Karpas-422 (cell line): Measurements from ENCODE around the gene SMIM41. TPM values are rescaled to one million over a fixed set of nuclear protein-coding genes. Genes with fewer than 3 reads are reported as not detected.

Experiments used
- DNase-seq: peaks from one replicate; pipeline ENCODE4 v3.0.0-alpha.2; 2015
- H2AFZ ChIP-seq: fragments of 200-600 bp; sonication (generic); 2 replicates; pipeline ENCODE4 v1.6.1; 2014; ENCODE audit warnings: antibody characterized with exemption, low read length, mixed read lengths
- H3K27ac ChIP-seq: fragments of 200-600 bp; sonication (generic); 2 replicates; pipeline ENCODE4 v1.5.1; 2014; ENCODE audit warnings: mild to moderate bottlenecking, low read length, moderate library complexity
- H3K27me3 ChIP-seq: fragments of 200-600 bp; sonication (generic); 2 replicates; pipeline ENCODE4 v1.6.1; 2014; ENCODE audit warnings: low read length, mixed read lengths
- H3K36me3 ChIP-seq: fragments of 200-600 bp; sonication (generic); 2 replicates; pipeline ENCODE4 v1.6.1; 2014; ENCODE audit warnings: low read length, mixed read lengths; ENCODE audit not compliant: insufficient read depth
- H3K4me1 ChIP-seq: fragments of 200-600 bp; sonication (generic); 2 replicates; pipeline ENCODE4 v1.6.1; 2014; ENCODE audit warnings: mild to moderate bottlenecking, low read length, mixed read lengths
- H3K4me2 ChIP-seq: fragments of 200-600 bp; sonication (generic); 2 replicates; pipeline ENCODE4 v1.6.1; 2014; ENCODE audit warnings: low read length, low read depth, mild to moderate bottlenecking; ENCODE audit not compliant: poor library complexity, severe bottlenecking
- H3K4me3 ChIP-seq: fragments of 200-600 bp; sonication (generic); 2 replicates; pipeline ENCODE4 v1.5.1; 2014; ENCODE audit warnings: mild to moderate bottlenecking, antibody characterized with exemption, low read length, mixed read lengths
- H3K79me2 ChIP-seq: fragments of 200-600 bp; sonication (generic); 2 replicates; pipeline ENCODE4 v1.6.1; 2014; ENCODE audit warnings: mild to moderate bottlenecking, low read length, mixed read lengths
- H3K9ac ChIP-seq: fragments of 200-600 bp; sonication (generic); 2 replicates; pipeline ENCODE4 v1.6.0; 2014; ENCODE audit warnings: low read length
- H3K9me2 ChIP-seq: fragments of 200-600 bp; sonication (generic), shearing (Covaris generic); replicated peaks from 2 replicates; pipeline ENCODE4 v1.6.0; 2014; ENCODE audit warnings: mild to moderate bottlenecking, low read length, moderate library complexity; ENCODE audit not compliant: insufficient read depth
- H3K9me3 ChIP-seq: fragments of 300-700, 200-600 bp; sonication (generic); 2 replicates; pipeline ENCODE4 v1.6.1; 2014; ENCODE audit warnings: low read length, mixed read lengths
- H4K20me1 ChIP-seq: fragments of 200-600 bp; sonication (generic); 2 replicates; pipeline ENCODE4 v1.6.1; 2014; ENCODE audit warnings: mild to moderate bottlenecking, antibody characterized with exemption, low read length, low read depth; ENCODE audit not compliant: insufficient read depth
- total RNA-seq: library from RNA; depleted of rRNA; stranded (reverse); fragments of >200 nt; shearing (Covaris generic); gene quantifications from 2 replicates; pipeline ENCODE4 v1.2.3, GENCODE V29; 2014; ENCODE audit warnings: low replicate concordance

Gene SMIM41
- total RNA-seq, 1 experiment from 2014 or later = 0.75 TPM

GRCh38 chr12:52125476-52125900, 46.0 kb downstream of the SMIM41 start:
- Histone ChIP-seq H2AFZ (no peak overlapping the region), H3K9me2 (no peaks in the 10 kb centered on the region), H3K4me2 (no peak overlapping the region), H3K9me3 (no peaks in the 10 kb centered on the region), H3K36me3 (no peaks in the 10 kb centered on the region), H4K20me1 (no peaks in the 10 kb centered on the region), H3K4me3 (no peak overlapping the region), H3K27ac (no peak overlapping the region), H3K27me3 (no peaks in the 10 kb centered on the region), H3K9ac (no peak overlapping the region), H3K79me2 (no peaks in the 10 kb centered on the region), H3K4me1 (peaks cover 39% of the 10 kb centered on the region)
- DNase-seq = peak; percentile 34

DNA sequence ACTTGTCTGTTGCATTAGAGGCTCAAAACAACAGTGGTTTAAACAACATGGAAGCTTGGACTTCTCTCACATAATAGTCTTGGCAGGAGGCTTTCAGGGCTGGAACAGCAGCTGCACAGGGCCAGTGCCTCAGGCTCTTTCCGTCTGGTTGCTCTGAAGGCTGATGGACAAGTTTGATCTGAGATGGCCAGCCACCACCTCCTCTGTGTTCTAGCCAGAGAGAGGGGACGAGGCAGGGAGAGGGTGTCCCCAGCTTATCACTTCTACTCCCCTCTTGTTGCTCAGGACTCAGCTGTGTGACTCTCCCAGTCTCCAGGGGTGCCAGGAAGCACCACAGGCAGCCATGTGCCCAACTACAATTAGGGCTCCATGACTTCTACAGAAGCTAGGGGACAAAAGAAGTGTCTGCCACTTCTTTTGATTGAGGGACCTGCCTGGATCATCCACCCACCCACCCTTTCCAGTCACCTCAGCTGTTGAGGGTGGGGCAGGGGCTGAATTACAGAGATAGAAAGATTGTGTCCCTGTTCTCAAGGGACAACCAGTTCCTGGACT, 46.6 kb downstream of the SMIM41 start:
- Histone ChIP-seq H3K9me2 (no peaks in the 10 kb centered on the region), H3K9ac (no peak overlapping the region), H3K4me3 (no peak overlapping the region), H3K9me3 (no peaks in the 10 kb centered on the region), H3K27ac (no peak overlapping the region), H3K4me2 (no peak overlapping the region), H3K27me3 (no peaks in the 10 kb centered on the region), H3K36me3 (no peaks in the 10 kb centered on the region), H2AFZ (no peak overlapping the region), H4K20me1 (no peaks in the 10 kb centered on the region), H3K4me1 (peaks cover 32% of the 10 kb centered on the region), H3K79me2 (no peaks in the 10 kb centered on the region)
- DNase-seq = peak; percentile 32

DNA sequence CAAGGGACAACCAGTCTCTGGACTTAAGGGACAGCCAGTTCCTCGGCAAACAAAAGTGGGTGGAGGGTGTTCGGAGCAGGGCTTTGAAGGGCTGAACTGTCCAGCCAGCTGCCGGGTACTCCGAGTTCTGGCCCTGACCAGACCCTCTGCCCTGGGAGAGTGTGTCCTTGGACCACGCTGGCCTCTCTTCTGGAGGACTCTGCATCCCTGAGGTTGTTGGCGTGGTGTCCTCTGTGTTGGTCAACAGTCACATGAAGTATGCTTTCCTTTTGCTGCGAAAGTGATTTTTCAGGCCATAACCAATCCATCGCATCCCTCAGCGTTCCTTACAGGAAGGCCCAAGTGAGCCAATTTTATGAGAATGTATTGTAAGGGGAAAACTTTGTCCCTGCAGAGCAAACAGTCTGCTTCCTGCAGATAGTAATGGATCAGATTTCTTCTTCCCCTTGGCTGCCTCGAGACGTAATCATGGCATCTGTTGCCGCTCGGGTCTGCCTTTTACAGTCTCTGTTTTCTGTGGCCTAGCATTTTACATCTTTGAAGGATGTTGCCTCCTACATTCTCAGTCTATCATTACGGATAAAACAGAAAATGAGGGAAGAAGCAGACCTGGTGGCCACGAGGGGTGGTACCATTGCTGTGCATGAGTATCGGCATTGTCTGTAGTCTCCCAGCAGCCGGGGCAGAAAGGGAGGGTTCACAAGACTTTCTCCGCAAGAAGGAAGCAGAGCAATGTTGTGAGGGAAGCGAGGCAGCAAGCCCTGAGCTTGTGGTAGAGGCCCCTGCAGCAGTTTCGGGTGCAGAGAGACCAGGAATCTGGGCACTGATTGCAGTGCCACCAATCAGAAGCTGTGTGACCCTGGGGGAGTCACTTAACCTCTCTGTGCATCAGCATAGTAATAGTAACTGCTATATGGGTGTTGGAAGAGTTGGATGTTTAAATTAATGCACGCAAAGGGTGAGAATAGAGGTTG, 47.4 kb downstream of the SMIM41 start:
- H3K9ac ChIP-seq = no peak overlapping the region
- H3K79me2 ChIP-seq = no peaks in the 10 kb centered on the region

GRCh38 chr12:52127683-52128450, 48.4 kb downstream of the SMIM41 start:
- H3K9me2 ChIP-seq = no peaks in the 10 kb centered on the region
- H3K4me1 ChIP-seq = peaks cover 19% of the 10 kb centered on the region
- no peaks in the 10 kb centered on the region for H3K27me3 ChIP-seq
- no peak for DNase-seq
- no peak overlapping the region for H3K9ac ChIP-seq
- no peaks in the 10 kb centered on the region for H3K79me2 ChIP-seq
- no peak overlapping the region for H3K4me2 ChIP-seq
- H3K9me3 ChIP-seq = no peaks in the 10 kb centered on the region
- H3K36me3 ChIP-seq = no peaks in the 10 kb centered on the region
- no peak overlapping the region for H3K4me3 ChIP-seq
- no peaks in the 10 kb centered on the region for H4K20me1 ChIP-seq
- no peak overlapping the region for H2AFZ ChIP-seq
- H3K27ac ChIP-seq = no peak overlapping the region

More for the DNA sequence above, 47.4 kb downstream of the SMIM41 start:
- Histone ChIP-seq H3K27ac (no peak overlapping the region), H4K20me1 (no peaks in the 10 kb centered on the region), H3K4me3 (no peak overlapping the region), H2AFZ (no peak overlapping the region), H3K4me1 (peaks cover 26% of the 10 kb centered on the region), H3K9me2 (no peaks in the 10 kb centered on the region), H3K4me2 (no peak overlapping the region), H3K9me3 (no peaks in the 10 kb centered on the region), H3K27me3 (no peaks in the 10 kb centered on the region), H3K36me3 (no peaks in the 10 kb centered on the region)
- no peak for DNase-seq

DNA sequence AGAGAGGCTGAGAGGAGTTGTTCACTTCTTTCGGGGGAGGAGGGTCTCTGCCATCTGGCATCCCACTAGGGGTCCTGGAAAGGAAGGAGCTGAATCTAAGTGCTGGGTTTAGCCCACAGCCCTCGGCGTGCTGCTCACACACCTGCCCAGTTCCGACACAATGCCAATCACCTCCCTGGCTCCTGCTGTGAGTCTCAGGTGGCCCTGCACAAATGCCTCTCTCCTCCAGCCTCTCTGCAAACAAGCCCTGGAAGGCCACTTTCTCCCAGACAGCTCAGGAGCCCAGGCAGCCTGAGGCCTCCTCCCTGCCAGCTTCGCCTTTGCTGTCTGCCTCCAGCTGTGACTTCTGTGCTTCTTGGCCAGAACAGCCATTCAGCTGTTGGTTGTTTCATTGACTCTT, 51.2 kb downstream of the SMIM41 start:
- Histone ChIP-seq H4K20me1 (no peaks in the 10 kb centered on the region), H3K27ac (no peak overlapping the region), H3K4me2 (no peak overlapping the region), H2AFZ (no peak overlapping the region), H3K4me1 (no peaks in the 10 kb centered on the region), H3K27me3 (no peaks in the 10 kb centered on the region), H3K9me2 (no peaks in the 10 kb centered on the region), H3K4me3 (no peak overlapping the region), H3K36me3 (no peaks in the 10 kb centered on the region), H3K9me3 (no peaks in the 10 kb centered on the region), H3K79me2 (no peaks in the 10 kb centered on the region), H3K9ac (no peak overlapping the region)
- DNase-seq = no peak

GRCh38 chr12:52132754-52133161, 53.3 kb downstream of the SMIM41 start:
- Histone ChIP-seq H2AFZ (no peak overlapping the region), H3K4me3 (no peak overlapping the region), H3K9me2 (no peaks in the 10 kb centered on the region), H3K36me3 (no peaks in the 10 kb centered on the region), H3K79me2 (no peaks in the 10 kb centered on the region), H3K4me1 (no peaks in the 10 kb centered on the region), H4K20me1 (no peaks in the 10 kb centered on the region), H3K9ac (no peak overlapping the region), H3K4me2 (no peak overlapping the region), H3K27ac (no peak overlapping the region), H3K27me3 (no peaks in the 10 kb centered on the region), H3K9me3 (no peaks in the 10 kb centered on the region)
- no peak for DNase-seq

GRCh38 chr12:52137746-52138145, 58.2 kb downstream of the SMIM41 start:
- Histone ChIP-seq H3K9me2 (no peaks in the 10 kb centered on the region), H3K9me3 (no peaks in the 10 kb centered on the region), H3K27ac (no peak overlapping the region), H3K79me2 (no peaks in the 10 kb centered on the region), H3K4me3 (no peak overlapping the region), H3K4me1 (peaks cover 30% of the 10 kb centered on the region), H2AFZ (no peak overlapping the region), H4K20me1 (no peaks in the 10 kb centered on the region), H3K4me2 (no peak overlapping the region), H3K36me3 (no peaks in the 10 kb centered on the region), H3K27me3 (no peaks in the 10 kb centered on the region), H3K9ac (no peak overlapping the region)
- no peak for DNase-seq

DNA sequence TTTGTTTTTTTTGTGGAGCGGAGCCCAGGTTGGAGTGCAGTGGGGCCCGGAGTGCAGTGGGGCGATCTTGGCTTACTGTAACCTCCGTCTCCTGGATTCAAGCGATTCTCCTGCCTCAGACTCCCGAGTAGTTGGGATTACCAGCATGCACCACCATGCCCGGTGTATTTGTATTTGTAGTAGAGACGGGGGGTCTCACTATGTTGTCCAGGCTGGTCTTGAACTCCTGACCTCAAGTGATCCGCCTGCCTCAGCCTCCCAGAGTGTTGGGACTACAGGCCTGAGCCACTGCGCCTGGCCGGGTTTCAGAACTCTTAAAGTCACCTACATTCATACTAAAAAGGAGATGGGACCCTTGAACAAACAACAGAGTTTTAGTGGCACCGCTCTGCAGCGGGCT, 59.6 kb downstream of the SMIM41 start:
- H3K36me3 ChIP-seq = no peaks in the 10 kb centered on the region
- no peaks in the 10 kb centered on the region for H3K9me3 ChIP-seq
- H3K27ac ChIP-seq = no peak overlapping the region
- no peaks in the 10 kb centered on the region for H3K9me2 ChIP-seq
- H3K27me3 ChIP-seq = no peaks in the 10 kb centered on the region
- H3K9ac ChIP-seq = no peak overlapping the region
- no peak for DNase-seq
- no peaks in the 10 kb centered on the region for H3K79me2 ChIP-seq
- H3K4me2 ChIP-seq = no peak overlapping the region
- no peak overlapping the region for H3K4me3 ChIP-seq
- H3K4me1 ChIP-seq = peaks cover 30% of the 10 kb centered on the region
- no peaks in the 10 kb centered on the region for H4K20me1 ChIP-seq
- peak overlapping the region; percentile 68; the same call in 1 of the 2 replicates for H2AFZ ChIP-seq
